Esophagus mucosa (tissue), 1 donor: ENCODE measurements around the gene EHD1. TPM values are rescaled to one million over a fixed set of nuclear protein-coding genes. Genes with fewer than 3 reads are reported as not detected.

Experiments used
- ATAC-seq: fragments of 200-7000 bp; cut with Tn5 transposase; one replicate; pipeline ENCODE4 v1.9.1; 2020
- total RNA-seq: library from RNA; stranded (reverse); gene quantifications from one replicate; pipeline ENCODE4 v1.2.4, GENCODE V29; 2023
- donor health status: DM: yes; HTN: yes; CAD: no.

The EHD1 gene
- total RNA-seq = 25.6 TPM

DNA sequence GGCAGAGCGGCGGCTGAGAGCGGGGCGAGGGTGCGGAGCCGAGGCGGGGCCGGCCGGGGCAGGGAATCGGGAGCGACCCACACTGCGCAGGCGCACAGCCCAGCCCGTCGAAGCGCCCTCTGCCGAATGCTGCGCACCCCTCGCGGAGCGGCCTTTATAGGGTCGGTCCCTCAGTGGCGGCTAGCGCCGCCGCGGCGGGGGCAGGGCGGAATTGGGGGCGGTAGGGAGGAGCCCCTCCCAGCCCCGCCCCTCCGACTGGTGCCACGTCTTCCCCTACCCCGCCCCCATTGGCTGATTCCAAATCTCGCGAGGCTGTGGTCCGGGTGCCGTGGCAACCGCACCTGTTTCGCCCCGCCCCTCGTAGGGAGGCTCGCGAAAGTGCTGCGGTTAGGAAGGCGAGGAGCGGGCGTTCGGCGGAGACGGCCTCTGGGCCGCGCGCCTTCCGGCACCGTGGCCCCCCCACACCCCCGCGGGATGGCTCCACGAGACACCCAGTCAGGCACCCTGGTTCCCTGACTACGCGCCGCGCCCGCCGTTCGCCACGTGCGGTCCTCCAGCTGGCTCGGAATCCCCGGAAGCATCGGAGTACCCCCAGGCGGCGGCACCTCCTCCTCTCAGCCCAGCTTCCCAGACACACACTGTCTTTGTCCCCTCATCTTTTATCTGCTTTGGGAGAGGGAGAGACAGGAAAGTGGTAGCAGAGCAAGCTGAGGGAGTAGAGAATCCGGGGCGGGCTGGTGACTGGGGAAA lies at the start of gene EHD1:
TSS of gene EHD1 (minus strand) at position 128 of the 750 bp plus-strand sequence. CDS start 157 bp downstream, outside the sequence.
- peak; percentile 97 for ATAC-seq

- ATAC-seq = no peak
Observed at GRCh38 chr11:64926689-64927088, 48.3 kb upstream of the EHD1 start.

DNA sequence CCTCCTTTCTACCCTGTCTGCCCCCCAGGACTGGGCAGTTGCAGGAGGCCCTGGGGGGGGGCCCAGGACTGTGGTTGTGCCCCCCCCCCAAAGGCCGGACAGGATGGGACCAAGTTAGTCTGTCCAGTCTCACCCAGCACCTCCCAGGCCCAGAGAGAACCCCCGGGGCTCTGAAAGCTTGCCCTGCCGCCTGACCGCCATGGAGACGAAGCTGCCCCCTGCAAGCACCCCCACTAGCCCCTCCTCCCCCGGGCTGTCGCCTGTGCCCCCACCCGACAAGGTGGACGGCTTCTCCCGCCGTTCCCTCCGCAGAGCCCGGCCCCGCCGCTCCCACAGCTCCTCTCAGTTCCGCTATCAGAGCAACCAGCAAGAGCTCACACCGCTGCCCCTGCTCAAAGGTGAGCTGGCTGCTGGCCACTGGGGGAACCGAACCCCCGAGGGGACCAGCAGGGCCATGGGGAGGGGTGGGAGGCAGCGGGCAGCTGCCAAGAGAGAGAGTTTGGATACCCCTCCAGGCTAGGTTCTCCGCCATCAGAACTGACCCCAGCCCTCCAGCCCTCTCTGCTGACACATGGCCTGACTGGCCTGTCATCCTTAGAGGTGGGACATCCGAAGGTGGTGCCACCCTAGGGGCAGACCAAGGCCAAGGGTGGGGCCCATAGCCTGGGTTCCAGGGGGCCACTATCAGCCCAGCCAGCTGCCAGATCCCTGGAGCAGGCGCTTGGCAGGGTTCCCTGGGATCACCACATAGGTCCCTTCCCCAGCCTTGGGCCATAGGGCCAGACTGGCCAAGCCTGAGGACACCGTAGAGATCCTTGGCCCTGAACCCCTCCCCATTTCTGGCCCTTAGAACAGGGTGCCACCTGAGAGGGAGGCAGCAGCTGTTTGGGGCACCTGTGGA lies 47.4 kb upstream of the EHD1 start:
- no peak for ATAC-seq

- peak; percentile 15 for ATAC-seq
Observed at GRCh38 chr11:64924910-64925284, 46.5 kb upstream of the EHD1 start.

DNA sequence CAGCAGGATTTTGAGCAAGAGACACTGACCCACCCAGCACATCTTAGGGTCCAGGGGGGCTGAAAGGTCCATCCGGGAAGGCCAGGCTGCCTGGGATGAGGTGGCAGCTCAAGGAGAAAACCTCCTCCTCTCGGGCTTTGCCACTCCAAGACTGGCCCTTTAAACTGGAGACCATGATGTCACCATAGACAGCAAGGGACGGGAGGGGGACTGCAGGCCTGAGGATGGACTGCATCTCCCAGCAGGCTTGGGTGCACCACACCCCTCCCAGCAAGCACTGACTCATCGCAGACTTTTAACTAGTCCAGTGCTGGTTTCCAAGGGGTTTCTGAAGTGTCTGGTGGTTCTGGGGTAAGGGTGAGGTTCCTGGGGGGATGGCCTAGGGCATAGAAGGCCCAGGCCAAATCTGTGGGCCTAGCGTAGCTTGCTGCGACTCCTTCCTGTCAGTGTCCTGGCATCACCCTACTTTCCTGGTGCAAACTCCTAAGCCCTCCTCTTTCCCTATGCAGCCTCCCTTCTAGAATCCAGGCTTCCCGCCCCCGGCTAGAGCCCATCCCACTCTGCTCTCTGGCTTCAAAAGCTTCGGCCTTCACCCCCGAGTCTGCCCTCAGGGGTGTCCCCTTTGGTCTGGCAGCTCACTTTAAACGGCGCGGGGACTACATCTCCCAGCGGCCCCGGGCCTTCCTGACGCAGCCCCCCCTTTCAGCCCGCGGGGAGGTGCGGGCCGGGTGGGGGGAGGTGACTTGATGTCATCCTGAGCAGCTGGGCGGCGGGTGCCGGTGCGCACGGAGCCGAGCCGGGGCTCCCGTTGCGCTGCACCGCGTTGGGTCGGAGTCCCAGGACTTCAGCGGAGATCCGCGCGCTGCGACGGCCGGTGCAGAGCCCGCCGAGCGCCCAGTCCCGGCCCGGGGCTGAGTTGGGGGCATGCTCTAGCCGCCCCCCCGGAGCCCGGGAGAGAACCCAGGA lies 45.8 kb upstream of the EHD1 start, which contains the start of gene PPP2R5B:
TSS of gene PPP2R5B (plus strand) at position 746 of the 966 bp plus-strand sequence. CDS start 1,046 bp downstream, outside the sequence.
- ATAC-seq = peak; percentile 94

GRCh38 chr11:64923151-64923661 lies 44.8 kb upstream of the EHD1 start:
- no peak for ATAC-seq

- ATAC-seq = no peak
Observed at GRCh38 chr11:64921384-64921783, 43.0 kb upstream of the EHD1 start.

GRCh38 chr11:64920124-64920523 lies 41.7 kb upstream of the EHD1 start:
- ATAC-seq = no peak

GRCh38 chr11:64919627-64920026 lies 41.2 kb upstream of the EHD1 start:
- no peak for ATAC-seq

- no peak for ATAC-seq
Observed at GRCh38 chr11:64918017-64918416, 39.6 kb upstream of the EHD1 start.

GRCh38 chr11:64917663-64917995 lies 39.2 kb upstream of the EHD1 start:
- no peak for ATAC-seq

DNA sequence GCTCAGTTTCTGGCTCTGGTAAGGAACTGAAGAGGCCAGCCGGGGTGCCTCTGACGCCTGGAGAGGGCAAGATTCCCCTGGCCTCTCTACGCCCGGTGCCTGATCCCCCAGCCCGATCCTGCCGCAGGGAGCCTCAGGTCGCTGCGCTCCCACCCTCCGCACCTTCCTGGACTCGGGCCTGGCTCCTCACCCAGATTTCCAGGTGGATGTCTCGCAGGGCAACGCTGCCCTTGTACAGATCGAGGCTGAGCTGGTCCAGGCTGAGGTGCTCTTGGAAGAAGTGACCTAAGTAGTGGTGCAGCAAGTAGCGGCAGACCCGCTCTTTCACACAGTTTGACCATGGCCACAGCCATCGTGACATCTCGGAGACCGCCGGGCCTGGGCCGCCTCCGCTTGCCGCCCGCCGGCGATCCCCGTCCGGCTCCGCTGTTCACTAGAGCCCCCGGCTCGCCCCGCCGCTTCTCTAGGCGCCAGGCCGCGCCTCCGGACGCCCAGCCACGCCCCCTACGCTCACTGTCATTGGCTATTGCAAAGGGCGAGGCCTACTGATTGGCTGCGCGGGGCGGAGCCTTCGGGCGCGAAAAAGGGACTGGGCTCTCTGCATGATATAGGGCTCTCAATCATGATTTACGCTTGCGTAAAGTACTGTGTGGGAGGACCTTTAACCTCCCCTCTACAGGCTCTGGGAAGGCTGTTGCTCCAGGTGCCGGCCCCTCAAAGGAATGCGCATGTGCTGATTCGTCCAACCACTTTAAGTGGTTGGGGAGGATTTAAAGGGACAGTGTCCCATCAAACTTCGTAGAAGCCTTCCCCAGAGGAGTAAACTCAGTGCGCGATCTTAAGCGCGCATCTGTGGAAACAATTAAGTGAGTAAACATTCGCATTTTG lies 38.6 kb upstream of the EHD1 start, which contains the start of gene ATG2A:
TSS of gene ATG2A (minus strand) at position 435 of the 888 bp plus-strand sequence. CDS start at position 361, 74 bp downstream.
- peak; percentile 98 for ATAC-seq

DNA sequence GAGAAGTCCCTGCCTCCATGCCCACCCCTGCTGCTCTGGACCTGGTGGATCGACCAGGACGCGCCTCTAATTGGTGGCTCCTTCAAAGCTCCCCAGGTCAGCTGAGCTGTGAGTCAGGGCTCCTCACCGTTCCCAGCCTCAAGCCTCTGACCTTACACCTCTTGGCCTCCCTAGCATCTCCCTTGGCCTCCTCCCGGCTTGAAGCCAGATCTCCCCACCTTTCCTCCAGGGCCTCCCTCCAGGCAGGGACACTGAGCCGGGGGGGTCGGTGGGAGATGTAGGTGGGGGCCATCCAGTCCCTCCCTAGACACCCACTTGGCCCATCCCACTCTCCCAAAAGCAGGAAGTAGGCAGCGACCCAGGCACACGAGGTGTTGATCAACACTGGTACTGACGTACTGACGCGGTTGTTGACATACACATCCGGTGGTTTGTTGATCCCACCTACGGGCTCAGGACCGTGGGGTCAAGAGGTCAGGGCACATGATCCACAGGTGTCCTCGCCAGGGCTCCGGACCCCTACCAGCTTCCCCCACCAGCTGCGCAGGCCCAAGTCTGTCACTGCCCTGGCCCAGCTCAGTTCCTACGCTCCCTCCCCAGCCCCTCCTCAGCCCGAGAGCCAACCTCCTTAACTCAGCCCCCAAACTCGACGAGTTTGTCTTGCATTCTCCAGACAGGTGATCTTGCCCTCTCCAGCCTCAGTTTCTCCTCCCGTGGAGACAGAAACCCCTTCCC lies 37.8 kb upstream of the EHD1 start:
- peak; percentile 17 for ATAC-seq

GRCh38 chr11:64915376-64915887 lies 37.0 kb upstream of the EHD1 start:
- ATAC-seq = no peak

GRCh38 chr11:64914123-64914522 lies 35.7 kb upstream of the EHD1 start:
- ATAC-seq = no peak

GRCh38 chr11:64913171-64913727 lies 34.8 kb upstream of the EHD1 start:
- ATAC-seq = no peak

- no peak for ATAC-seq
Observed at GRCh38 chr11:64911689-64912088, 33.3 kb upstream of the EHD1 start.

DNA sequence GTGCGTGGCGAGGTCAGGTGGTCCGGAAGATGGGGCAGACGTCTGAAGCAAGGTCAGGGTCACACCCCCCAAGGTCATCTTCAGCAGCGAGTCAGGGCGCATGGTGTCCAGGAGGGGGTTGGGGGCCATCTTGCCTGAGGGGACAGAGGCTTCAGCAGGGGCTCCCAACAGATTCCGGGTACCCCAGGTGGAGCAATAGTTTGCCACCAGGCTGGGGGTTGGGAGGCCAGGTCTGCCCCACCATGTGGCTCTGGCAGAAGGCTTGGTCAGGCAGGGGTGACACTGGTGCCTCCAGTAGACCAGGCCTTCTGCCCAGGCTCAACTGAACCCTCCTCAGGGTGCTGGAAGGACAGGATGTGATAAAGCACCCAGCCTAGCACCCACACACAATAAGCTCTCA lies 32.7 kb upstream of the EHD1 start:
- ATAC-seq = no peak

- no peak for ATAC-seq
Observed at GRCh38 chr11:64910451-64911093, 32.2 kb upstream of the EHD1 start.
